ENCODE data around the gene ZRSR2. TPM values are rescaled to one million over a fixed set of nuclear protein-coding genes. Genes with fewer than 3 reads are reported as not detected.
A peak's percentile ranks its signal among the peaks of the same experiment; 100 is the strongest.

The ZRSR2 gene
- total and polyA plus RNA-seq, 2 of the 8 experiments (the other 6 are each of a cell fraction or from before 2014, with no cell fraction given): 3.9 to 6.9 TPM

DNA sequence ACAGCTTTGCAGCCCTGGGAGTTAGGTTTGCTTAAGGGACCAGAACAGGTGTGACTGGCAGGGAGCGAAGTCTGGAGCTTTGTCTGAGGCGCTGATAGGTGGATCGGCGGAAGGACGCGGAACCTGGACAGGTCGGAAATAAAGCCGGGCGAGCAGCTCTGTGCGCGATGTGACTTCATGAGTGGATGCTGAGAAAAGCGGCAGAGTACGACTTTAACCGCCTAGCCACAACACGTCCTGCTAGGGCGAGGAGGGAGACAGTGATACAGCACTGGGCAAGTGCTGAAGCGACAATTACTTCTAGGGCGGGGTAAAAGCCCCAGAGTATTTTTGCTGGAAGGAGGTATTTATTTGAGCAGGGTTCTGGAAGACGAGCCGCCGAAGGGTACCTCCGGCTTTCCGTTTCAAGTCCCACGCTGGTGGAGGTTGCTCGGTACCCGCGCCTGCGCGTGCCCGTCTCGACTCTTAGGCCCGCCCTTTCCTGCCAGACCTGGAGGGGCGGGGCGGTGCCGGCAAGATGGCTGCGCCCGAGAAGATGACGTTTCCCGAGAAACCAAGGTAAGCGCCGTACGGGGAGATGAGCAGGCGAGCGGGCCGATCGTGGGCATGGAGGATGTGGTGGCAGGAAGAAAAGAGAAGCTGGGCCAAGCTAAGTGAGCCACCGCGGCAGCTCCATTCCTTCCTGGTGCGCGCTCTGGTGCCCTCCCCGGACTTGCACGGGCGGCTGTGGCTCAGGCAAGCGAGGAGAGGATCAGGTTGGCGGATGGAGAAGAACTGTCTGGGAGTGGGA, at the start of gene ZRSR2 (continued):
- TF ChIP-seq SIN3A (conservative IDR thresholded peaks at IDR 0.05 in 1 of 2, IDR thresholded peaks at IDR 0.05 in 1 of 2; ENCODE audit: low read depth in 1 of 2, low read length in 2 of 2) (peak; percentile 35 to 55; a peak in 1 of 4 replicates), TBP (IDR thresholded peaks at IDR 0.05; ENCODE audit: low read depth, low read length) (no peak), SIRT6 (IDR thresholded peaks at IDR 0.05; ENCODE audit: low read length) (no peak), CEBPB (IDR thresholded peaks at IDR 0.05; ENCODE audit: low read depth, low read length) (no peak), GTF2F1 (IDR thresholded peaks at IDR 0.05; ENCODE audit: borderline replicate concordance, low read depth, low read length) (no peak), SP2 (IDR thresholded peaks at IDR 0.05; ENCODE audit: low read length) (no peak)
- TF ChIP-seq, protein P1, sequence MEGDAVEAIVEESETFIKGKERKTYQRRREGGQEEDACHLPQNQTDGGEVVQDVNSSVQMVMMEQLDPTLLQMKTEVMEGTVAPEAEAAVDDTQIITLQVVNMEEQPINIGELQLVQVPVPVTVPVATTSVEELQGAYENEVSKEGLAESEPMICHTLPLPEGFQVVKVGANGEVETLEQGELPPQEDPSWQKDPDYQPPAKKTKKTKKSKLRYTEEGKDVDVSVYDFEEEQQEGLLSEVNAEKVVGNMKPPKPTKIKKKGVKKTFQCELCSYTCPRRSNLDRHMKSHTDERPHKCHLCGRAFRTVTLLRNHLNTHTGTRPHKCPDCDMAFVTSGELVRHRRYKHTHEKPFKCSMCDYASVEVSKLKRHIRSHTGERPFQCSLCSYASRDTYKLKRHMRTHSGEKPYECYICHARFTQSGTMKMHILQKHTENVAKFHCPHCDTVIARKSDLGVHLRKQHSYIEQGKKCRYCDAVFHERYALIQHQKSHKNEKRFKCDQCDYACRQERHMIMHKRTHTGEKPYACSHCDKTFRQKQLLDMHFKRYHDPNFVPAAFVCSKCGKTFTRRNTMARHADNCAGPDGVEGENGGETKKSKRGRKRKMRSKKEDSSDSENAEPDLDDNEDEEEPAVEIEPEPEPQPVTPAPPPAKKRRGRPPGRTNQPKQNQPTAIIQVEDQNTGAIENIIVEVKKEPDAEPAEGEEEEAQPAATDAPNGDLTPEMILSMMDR (IDR thresholded peaks at IDR 0.05; ENCODE audit: control extremely low read depth in 1 of 3, insufficient read depth in 1 of 3, low read depth in 1 of 3, low read length in 3 of 3): no peak
- TF ChIP-seq, protein P2, sequence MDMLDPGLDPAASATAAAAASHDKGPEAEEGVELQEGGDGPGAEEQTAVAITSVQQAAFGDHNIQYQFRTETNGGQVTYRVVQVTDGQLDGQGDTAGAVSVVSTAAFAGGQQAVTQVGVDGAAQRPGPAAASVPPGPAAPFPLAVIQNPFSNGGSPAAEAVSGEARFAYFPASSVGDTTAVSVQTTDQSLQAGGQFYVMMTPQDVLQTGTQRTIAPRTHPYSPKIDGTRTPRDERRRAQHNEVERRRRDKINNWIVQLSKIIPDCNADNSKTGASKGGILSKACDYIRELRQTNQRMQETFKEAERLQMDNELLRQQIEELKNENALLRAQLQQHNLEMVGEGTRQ (IDR thresholded peaks at IDR 0.05; ENCODE audit: low read length): no peak

Data from H1 (cell line).